Stimulated activated CD4-positive, alpha-beta T cell treated with anti-CD3 and anti-CD28 coated beads, Interleukin-1b, Interleukin-23, amount 100 ng/mL, for 4 hours (primary cell): ENCODE measurements around the gene DAP3.
"Not testable (repeated sequence)": the region's sequence is repeated elsewhere in the genome, so short reads cannot be mapped to it uniquely, and the experiment has no call there.

Experiments
- DNase-seq, 2 donors: peaks; one replicate each; pipeline ENCODE4 v3.0.0-alpha.2; 2020; ENCODE audit warnings: low read depth in 2 of 2

DAP3 gene

DNA sequence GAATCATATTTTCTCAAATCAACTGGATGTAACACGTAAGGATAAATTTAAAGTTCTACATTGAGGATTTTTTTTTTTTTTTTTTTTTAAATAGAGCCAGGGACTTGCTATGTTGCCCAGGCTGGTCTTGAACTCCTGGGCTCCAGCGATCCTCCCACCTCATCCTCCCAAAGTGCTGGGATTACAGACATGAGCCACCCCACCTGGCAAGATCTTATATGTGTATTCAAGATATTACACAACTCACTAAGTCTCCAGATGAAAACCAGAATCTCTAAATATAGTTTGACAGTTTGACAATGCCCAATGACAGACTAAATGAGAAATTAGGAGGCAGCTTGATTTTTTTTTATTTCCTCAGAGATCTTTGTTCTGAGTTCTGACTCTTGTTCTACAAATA is 7.1 kb upstream of the DAP3 start:
- no peak for DNase-seq

DNA sequence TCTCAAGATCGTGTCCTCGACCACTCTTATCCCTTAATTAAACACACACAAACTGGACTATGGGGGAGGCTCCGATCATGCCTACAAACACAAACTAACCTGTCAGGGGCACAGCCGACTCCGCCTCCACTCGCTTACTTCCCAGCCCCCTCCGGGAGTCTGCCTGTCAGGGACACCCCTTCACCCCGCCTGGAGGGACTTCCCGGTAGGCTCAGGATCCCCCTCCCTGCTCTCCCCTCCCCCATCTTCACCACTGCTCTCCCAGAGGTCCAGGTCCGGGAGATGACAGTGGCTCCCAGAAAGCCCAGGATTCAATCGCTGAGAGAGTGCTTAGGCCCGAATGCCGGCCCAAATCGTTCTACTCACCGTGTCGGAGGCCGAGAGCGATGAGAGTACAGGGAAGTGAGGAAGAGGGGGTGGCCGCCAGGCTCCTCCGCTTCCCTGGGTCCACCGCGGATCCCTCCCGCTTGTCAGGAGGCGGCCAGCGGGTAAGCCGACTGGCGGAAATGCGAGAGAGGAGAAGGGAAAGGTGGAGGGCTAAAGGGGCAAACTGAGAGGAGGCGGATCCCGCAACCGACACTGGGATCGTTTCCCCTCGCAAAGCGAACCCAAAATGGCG is 1.1 kb upstream of the DAP3 start:
- not testable (repeated sequence) for DNase-seq

DNA sequence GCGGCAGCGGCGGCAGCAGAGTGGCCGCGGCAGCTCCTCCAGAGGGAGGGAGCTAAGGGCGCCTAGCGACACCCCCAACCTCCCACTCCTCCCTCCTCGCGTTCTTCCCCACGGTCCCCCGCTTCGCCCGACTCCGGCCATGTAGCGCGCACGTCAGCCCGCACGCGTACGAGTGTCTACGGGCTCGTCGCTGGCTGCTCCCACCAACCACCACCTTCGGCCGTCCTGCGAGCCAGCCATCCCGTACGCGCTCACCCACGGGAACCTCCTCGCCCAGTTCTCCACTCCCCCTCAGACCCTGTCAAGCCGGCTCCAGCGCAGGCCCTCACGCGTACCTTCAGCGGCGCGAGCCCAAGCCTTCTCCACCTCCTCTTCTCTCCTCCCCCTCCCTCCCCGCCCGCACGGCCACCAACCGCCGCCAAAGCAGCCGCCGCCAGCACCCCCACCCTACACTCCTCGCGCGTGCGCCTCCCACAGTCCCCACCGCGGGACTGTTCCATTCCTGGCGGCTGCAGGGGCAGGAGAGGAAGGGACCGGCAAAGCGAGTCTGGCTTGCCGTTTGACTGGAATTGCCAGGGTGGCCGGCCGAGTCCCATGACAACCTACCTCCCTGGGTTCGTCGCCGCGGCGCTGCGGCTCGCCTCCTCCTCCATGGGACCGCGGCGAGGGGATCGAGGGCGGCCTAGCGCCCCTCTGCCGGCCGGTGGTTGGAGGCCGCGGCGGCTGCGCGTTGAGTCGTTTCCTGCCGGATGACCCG is 389 bp upstream of the DAP3 start, which contains the start of gene YY1AP1:
Gene YY1AP1, minus strand, starts transcription at position 451 of the 757 bp plus-strand sequence. CDS start 8,338 bp downstream, outside the sequence.
- peak; percentile 85 to 87 for DNase-seq

DNA sequence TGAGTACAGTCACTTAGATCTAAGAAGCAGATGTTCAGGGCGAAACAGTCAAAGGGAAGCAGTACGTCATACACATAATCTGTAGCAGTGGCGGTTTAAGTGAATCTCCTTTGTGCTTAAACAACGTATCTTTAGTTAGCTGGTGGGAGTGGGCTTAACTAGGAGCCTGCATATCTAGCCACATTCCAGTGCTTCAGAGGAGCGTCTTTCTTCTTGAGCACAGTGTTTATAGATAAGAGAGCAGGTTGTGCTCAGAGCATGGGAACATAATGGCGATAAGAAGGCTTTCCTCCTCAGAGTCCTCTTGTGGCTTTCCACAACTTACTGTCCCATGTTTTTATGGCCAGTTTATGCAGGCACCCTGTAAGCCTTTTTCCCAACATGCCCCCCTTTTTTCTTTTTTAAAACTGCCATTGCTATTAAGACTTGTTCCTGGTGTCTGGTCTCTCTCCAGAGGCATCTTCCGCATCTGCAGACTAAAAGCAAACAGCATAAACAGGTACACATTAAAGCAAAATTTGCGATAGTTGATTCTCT is 3.2 kb downstream of the DAP3 start:
- DNase-seq = no peak

DNA sequence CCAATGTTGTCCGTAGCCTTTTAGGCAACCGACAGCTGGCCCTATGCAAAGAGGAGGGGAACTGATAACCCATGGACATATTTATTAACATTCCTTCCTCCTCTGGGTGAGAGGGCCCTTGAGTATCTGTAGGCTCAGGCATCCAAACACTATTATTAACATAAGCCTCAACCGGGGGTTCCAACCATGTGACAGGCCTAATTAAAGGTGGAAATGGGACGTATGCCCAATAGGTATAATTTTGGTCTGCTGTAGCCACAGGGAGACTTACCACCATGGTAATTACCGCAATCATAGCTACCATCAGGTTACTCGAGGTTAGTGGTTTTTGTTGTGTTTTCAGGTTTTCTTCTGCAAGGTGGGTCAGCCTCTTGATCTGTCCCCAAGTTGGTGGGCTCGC is 5.3 kb downstream of the DAP3 start:
- DNase-seq = no peak

DNA sequence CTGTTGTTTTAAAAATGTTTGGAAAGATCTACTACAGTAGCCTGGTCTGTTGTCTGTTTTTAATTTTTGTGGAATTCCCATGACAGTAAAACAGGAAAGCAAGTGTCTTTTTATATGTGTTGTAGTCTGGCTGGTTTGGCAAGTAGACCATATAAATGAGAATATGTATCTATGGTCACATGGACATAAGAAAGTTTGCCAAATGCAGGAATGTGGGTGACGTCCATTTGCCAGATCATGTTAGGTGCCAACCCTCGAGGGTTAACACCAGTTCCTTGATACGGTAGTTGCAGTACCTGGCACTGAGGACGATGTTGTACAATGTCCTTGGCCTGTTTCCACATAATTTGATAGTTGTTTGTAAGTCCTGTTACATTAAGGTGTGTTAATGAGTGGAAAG is 6.2 kb downstream of the DAP3 start:
- DNase-seq = no peak

DNA sequence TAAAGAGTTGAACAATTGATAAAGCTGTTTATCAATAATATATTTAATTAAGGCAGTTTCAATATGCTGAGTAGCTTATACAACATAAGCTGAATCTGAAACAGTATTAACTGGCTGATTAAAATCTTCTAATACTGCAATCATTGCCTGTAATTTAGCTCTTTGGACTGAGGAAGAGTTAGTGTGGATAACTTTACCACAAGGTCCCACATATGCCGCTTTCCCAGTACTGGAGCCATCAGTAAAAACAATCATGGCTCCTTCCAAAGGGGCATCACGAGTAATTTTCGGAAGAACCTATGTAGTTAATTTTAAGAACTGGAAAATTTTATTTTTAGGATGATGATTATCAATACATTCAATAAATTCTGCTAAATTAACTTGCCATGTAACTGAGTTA is 6.7 kb downstream of the DAP3 start:
- no peak for DNase-seq

DNA sequence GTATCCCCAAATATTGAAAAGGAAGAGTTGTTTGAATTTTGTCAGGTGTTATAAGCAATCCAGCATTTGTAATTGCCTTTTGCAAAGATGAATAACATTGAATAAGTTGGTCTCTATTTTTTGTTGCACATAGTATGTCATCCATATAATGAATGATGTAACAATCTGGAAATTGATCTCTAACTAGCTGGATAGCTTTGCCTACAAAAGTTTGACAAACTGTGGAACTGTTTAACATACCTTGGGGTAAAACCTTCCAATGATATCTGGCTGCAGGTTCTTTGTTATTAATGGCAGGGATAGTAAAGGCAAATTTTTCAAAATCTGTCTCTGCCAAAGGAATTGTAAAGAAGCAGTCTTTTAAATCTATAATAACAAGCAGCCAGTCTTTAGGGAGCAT is 7.6 kb downstream of the DAP3 start:
- no peak for DNase-seq

DNA sequence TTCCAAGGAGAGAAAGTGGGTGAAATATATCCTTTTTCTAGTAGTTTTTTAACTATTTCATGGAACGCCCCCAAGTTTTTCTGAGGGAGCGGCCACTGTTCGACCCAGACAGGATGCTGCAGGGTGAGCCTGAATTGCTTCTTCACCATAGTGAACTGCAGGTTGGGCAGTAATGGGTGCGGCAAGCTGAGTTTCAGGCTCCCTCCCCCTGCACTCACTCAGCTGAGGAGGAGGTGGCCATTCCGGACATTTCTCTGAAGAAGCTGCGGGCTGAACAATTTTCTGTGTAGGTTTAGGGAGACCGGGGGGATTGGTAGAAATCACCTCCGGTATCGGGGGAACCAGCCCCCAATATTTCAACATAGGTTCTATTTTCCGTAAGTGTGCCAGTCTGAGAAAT is 8.2 kb downstream of the DAP3 start:
- no peak for DNase-seq

DNA sequence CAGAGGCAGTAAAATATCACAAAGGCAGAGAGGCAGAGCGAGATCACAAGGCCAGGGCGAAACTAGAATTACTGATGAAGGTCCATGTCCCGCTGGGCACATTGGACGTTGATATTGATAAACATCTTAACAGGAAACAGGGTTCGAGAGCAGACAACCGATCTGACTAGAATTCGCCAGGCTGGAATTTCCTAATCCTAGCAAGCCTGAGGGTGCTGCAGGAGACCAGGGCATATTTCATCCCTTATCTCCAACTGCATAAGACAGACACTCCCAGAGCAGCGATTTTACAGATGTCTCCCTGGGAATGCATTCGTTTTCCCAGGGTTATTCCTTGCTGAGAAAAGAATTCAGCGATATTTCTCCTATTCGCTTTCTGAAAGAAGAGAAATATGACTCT is 8.7 kb downstream of the DAP3 start:
- not testable (repeated sequence) for DNase-seq

DNA sequence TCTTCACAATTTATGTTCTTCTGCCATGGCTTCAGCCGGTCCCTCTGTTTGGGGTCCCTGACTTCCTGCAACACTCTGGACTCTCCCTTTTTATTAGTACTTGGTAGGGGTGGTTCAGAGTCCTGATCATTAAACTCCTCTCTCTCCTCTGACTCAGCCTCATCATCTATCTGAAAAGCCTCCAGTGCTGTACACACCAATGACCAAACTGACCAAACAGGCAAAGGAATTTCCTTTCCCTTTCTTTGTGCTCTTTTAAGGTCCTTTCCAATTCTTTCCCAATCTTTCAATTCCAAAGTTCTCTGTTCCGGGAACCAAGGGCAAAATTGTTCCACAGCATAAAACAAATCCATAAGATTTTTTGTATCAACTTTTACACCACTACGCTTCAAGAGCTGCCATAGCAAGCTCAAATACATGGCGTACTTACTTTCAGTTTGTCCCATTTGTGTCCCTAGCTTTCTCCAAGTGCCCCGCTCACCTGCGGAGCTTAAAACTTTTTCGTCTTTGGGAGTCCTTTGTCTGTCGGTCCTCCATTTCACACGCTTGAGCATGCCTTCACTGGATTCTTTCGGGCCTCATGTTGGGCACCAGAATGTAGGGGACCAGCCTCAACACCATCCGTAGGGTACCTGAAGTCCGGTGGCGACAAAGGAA is 9.6 kb downstream of the DAP3 start:
- DNase-seq = no peak

DNA sequence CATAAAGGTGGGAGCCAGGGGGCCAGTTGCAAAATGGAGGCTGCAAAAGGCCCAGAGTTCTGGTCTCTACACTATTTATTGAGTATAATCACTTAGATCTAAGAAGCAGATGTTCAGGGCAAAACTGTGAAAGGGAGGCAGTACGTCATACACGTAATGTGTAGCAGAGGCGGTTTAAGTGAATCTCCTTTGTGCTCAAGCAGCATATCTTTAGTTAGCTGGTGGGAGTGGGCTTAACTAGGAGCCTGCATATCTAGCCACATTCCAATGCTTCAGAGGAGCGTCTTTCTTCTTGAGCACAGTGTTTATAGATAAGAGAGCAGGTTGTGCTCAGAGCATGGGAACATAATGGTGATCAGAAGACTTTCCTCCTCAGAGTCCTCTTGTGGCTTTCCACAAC is 10.2 kb downstream of the DAP3 start:
- DNase-seq = not testable (repeated sequence)

DNA sequence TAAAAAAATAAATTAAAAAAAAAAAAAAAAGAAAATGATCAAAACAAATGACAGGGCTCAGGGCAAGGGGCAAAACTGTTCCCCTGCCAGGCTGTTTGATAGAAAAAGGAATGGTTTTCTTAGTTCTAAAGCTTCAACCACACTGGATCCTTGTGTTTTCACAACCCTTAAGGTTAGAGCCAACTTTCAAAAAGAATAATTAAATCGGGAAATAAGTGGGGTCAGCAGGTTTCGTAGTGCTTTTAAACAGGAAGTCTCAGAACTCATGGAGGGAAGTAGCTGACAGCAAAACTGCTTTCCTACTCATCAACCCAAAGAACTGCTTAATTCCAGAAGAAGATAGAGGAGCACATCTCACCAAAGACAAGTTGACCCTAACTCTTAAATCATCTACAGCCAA is 12.8 kb downstream of the DAP3 start:
- DNase-seq = not testable (repeated sequence)

DNA sequence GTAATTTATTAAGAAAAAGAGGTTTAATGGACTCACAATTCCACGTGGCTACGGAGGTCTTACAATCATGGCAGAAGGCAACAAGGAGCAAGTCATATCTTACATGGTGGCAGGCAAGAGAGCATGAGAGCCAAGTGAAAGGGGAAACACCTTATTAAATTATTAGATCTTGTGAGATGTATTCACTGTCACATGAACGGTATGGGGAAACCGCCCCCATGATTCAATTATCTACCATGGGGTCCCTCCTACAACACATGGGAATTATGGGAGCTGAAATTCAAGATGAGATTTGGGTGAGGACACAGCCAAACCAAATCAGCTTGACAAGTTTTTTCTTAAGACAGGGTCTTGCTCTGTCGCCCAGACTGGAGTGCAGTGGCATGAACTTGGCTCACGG is 14.3 kb downstream of the DAP3 start:
- no peak for DNase-seq

DNA sequence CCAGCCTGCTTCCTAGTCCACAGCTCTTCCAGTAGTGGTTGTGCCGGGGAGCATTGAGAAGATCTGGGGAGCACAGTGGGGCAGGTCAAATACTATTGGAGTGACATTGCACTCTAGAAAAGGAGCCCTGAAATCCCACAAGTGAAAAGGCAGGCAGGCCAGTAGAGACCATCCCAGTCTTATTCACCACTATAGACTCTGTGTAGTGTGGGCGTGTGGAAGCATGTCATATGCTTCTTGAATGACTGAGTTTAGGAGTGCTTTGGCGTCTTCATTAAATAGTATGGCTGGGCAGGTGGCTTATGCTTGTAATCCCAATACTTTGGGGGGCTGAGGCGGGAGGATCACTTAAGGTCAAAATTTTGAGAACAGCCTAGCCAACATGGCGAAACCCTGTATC is 15.5 kb downstream of the DAP3 start:
- DNase-seq = not testable (repeated sequence)

DNA sequence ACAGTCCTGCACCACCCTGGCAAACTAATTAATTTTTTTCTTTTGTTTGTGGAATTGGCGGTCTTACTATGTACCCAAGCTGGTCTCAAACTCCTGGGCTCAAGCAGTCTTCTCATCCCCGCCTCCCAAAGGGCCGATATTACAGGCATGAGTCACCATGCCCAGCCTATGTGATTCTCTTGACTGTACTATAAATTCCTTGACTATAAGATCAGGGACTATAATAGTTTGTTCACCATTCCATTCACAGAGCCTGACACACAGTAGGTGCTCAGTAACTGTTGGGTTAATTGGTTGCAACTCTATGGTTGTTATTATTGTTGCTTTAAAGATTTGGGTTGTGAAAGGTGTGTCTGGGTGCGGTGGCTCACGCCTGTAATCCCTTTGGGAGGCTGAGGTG is 17.2 kb downstream of the DAP3 start:
- DNase-seq = no peak

DNA sequence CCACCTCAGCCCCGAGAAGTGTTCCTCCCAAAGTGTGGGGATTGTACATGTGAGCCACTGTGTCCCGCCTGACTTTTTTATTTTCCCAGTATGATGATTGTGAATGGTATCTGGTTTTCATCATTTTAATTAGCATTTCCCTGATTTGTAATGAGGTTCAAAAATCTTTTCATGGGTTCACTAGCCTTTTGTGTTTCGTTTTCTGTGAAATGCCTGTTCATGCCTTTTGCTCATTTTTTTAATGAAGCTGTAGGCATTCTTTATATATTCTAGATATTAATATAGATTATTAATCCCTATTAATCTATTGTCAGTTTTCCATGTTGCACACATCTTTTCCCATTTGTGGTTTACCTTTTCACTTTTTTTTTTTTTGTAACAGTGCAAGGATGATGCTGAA is 20.5 kb downstream of the DAP3 start:
- DNase-seq = no peak

DNA sequence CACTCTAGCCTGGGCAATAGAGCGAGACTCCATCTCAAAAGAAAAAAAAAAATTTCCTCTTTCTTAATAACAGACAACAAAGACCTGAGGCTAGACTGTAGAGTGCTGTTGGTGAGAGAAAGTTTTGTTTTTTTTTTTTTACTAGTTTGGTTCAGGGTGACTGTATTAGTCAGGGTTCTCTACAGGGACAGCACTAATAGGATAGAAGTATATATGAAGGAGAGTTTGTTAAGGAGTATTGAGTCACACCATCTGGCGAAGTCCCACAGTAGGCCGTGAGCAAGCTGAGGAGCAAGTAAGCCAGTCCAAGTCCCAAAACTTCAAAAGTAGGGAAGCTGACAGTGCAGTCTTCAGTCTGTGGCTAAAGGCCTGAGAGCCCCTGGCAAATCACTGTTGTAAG is 22.6 kb downstream of the DAP3 start:
- not testable (repeated sequence) for DNase-seq

DNA sequence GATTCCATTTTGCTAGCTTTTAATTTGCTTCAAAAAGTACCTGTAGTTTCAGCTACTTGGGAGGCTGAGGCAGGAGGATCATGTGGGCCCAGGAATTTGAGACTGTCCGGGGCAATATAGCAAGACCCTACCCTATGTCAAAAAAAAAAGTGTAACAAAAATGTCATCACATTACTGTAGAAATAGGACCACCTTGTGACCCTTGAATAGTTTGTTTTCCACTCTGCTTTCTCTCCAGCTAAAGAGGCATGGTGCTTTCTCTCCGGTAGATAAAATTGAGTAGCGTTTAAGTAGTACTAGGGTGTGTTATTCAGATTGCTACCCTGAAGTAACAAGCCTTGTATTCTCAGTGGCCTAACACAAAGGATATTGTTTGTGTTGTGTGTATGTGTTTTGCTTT is 23.7 kb downstream of the DAP3 start:
- DNase-seq = not testable (repeated sequence)

DNA sequence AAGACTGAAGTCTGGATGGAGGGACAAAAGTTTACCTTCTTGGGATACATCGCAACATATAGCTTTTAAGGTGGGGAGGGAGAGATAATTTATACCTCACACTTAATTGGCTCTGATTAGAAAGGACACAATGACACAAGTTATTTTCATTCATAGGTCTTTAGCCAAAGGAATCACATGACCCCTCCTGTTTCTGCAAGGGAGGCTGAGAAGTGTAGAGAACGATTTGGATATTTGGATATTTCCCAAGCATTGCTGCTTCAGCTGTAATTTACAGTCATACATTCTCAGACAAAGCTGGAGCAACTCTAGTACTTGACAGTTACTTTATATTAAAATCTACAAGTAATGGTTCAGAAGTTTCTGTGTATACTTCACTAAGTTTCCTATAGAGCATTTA is 24.2 kb downstream of the DAP3 start:
- no peak for DNase-seq

DNA sequence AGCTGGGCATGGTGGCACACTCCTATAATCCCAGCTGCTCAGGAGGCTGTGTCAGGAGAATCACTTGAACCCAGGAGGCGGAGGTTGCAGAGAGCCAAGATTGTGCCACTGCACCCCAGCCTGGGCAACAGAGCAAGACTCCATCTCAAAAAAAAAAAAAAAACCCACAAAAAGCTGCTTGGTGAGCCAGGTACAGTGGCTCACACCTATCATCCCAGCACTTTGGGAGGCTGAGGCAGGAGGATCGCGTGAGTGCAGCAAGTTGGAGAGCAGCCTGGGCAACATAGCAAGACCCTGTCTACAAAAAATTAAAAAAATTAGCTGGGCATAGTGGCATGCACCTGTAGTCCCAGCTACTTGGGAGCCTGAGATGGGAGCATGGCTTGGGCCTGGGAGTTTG is 26.2 kb downstream of the DAP3 start:
- DNase-seq = not testable (repeated sequence)

DNA sequence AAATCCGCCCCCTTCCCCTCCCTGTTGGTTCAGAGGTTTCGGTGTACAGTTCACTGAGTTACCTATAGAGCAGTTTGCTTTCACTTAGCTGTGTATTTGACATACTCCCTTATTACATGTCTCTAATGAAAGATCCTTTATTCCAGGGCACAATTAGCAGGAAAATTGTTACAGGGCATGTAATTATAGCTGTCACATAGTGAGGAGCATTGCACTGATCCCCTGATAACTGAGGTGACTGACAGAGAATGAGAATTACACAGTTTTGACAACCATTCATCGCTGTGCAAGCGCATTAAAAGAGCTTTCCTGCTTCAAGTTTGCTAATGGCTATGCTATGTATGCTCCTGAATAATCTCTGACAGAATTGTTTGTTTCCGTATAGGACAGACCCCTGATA is 26.9 kb downstream of the DAP3 start:
- DNase-seq = no peak

DNA sequence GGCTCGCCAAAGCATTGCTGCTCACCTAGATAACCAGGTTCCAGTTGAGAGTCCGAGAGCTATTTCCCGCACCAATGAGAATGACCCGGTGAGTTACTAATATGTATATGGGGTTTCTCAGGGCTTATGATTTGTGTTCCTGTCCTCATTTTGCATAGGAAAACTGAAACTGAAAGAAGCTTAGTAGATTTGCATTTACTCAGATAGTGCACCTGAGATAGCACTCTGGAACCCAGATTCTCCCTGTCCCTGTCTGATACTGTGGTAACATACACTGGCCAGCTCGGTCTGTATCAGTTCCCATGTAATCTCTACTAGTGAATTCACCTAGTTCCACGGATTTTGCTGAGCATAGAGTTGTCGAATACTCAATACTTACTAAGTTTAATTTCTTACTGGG is 28.1 kb downstream of the DAP3 start:
- DNase-seq = no peak
